Bronchial epithelial cell (primary cell): ENCODE results near the gene VRK2. TPM values are rescaled to one million over a fixed set of nuclear protein-coding genes. Genes with fewer than 3 reads are reported as not detected.
"Not testable (repeated sequence)": the region's sequence is repeated elsewhere in the genome, so short reads cannot be mapped to it uniquely, and the experiment has no call there.

Experiments
- DNase-seq: peaks from one replicate; pipeline ENCODE4 v3.0.0-alpha.2; 2010; ENCODE audit warnings: low read depth
- FAIRE-seq: peaks from 2 replicates; lab custom pipeline; 2011; peaks lifted over from hg19 to GRCh38; lab: Jason Lieb, UNC
- H3K27me3 ChIP-seq: 2 replicates; pipeline ENCODE4 v1.5.1; 2011; ENCODE audit warnings: low read length; ENCODE audit not compliant: control insufficient read depth, insufficient read depth
- H3K36me3 ChIP-seq: 2 replicates; pipeline ENCODE4 v1.5.1; 2011; ENCODE audit warnings: low read length; ENCODE audit not compliant: control insufficient read depth, insufficient read depth
- H3K4me3 ChIP-seq: 2 replicates; pipeline ENCODE4 v1.5.1; 2011; ENCODE audit warnings: mild to moderate bottlenecking, low read depth, low read length, control low read depth
- total RNA-seq: library from RNA; depleted of rRNA; stranded (reverse); fragments of >200 nt; gene quantifications from 2 replicates; pipeline ENCODE4 v1.2.1, GENCODE V29; 2014
- TF ChIP-seq, protein P1 (sequence below): IDR thresholded peaks from 2 replicates; pipeline ENCODE4 v1.5.1; 2011; ENCODE audit warnings: mild to moderate bottlenecking, moderate library complexity, low read length, control low read depth, inconsistent platforms; ENCODE audit not compliant: insufficient read depth, severe bottlenecking

VRK2 gene
- total RNA-seq, 1 donor from 2014 or later, result 67.7 TPM

DNA sequence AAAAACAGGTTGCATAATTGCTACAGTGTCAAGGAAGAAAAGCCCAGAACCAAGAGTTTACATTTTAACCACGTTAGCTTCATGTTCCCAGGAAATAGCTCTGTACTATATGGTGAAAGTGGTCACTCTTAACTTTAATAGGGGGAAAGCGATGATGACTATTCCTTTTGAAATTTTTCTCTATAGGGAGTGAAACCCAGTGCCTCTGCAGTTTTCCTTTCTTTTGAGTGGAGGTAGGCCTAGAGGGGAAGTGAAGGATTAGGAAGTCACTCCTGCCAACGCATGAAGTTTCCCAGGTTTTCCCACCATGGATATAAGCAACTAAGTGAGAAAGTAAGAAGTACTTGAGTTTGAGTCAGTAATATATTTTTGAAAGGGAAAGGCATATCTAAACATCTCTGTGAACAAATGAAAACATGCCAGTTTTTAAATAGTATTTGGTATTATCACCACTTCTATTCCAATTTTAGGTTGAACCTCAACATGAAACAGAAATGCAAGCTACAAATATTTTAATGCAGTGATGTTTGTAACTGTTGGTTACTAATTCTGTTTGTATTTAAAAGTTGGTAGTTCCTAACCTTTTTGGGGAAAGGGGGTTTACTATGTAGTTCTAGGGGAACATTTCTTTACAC is 91.9 kb downstream of the VRK2 start:
- FAIRE-seq, result no peak
- TF ChIP-seq, protein P1, sequence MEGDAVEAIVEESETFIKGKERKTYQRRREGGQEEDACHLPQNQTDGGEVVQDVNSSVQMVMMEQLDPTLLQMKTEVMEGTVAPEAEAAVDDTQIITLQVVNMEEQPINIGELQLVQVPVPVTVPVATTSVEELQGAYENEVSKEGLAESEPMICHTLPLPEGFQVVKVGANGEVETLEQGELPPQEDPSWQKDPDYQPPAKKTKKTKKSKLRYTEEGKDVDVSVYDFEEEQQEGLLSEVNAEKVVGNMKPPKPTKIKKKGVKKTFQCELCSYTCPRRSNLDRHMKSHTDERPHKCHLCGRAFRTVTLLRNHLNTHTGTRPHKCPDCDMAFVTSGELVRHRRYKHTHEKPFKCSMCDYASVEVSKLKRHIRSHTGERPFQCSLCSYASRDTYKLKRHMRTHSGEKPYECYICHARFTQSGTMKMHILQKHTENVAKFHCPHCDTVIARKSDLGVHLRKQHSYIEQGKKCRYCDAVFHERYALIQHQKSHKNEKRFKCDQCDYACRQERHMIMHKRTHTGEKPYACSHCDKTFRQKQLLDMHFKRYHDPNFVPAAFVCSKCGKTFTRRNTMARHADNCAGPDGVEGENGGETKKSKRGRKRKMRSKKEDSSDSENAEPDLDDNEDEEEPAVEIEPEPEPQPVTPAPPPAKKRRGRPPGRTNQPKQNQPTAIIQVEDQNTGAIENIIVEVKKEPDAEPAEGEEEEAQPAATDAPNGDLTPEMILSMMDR, result no peak
- no peak for DNase-seq
- peaks cover 2% of the 10 kb centered on the region for H3K36me3 ChIP-seq
- no peak overlapping the region for H3K4me3 ChIP-seq
- H3K27me3 ChIP-seq, result no peaks in the 10 kb centered on the region

DNA sequence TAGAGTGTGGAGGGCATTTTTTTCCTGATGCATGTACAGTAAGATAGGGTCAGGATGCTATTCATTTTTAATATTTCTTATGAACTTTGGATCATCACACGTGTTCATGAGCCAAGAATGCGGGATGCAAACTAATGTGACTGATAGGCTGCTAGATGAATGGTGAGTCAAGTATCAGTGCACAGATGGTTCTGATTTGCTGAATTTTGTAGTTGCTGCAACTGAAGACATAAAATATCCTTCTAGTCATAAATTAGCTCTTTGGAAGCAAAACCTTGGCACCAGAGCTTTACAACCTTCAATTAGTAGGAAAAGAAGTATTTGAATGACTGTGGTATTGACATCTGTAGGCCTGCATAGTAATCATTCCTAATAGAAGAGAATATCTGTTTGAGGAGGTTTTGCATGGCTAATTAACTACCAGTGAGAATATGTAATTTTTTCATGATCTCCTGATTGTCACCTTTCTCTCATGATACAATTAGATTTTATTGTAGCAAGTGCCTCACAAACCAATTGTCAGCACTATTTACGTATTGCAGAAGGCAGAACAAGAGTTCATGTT is 94.0 kb downstream of the VRK2 start:
- no peak overlapping the region for H3K4me3 ChIP-seq
- TF ChIP-seq, protein P1, result no peak
- DNase-seq (no peak), FAIRE-seq (no peak)
- no peaks in the 10 kb centered on the region for H3K27me3 ChIP-seq
- H3K36me3 ChIP-seq, result peaks cover 2% of the 10 kb centered on the region

DNA sequence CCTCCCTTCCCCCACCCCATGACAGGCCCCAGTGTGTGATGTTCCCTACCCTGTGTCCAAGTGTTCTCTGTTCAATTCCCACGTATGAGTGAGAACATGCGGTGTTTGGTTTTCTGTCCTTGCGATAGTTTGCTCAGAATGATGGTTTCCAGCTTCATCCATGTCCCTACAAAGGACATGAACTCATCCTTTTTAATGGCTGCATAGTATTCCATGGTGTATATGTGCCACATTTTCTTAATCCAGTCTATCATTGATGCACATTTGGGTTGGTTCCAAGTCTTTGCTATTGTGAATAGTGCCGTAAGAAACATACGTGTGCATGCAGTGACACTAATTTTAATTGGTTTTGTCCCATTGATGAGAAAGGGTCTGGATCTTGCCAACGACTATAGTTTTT is 99.2 kb downstream of the VRK2 start:
- not testable (repeated sequence) for H3K4me3 ChIP-seq, DNase-seq, H3K27me3 ChIP-seq, H3K36me3 ChIP-seq, FAIRE-seq

DNA sequence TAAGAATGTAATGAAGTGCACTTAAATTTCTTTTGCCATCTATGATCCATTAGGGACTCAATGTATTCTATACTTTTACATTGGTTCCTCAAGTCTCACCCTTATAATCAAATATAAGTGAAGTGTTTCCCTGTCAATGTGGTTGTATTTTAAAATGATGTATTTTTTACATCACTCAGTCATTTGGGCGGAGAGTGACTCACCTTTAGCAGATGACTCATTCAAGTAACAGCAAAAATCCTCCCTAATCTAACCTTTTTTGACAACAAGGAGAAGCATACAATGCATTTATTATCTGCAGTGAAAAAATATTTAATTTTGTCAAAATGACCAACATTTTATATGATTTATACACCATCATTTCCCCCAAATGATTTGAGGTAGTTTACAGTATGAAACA is 100.1 kb downstream of the VRK2 start:
- DNase-seq (peak; percentile 77), FAIRE-seq (no peak)
- Histone ChIP-seq H3K4me3 (no peak overlapping the region), H3K36me3 (peaks cover 2% of the 10 kb centered on the region), H3K27me3 (no peaks in the 10 kb centered on the region)
- TF ChIP-seq, protein P1, result no peak

DNA sequence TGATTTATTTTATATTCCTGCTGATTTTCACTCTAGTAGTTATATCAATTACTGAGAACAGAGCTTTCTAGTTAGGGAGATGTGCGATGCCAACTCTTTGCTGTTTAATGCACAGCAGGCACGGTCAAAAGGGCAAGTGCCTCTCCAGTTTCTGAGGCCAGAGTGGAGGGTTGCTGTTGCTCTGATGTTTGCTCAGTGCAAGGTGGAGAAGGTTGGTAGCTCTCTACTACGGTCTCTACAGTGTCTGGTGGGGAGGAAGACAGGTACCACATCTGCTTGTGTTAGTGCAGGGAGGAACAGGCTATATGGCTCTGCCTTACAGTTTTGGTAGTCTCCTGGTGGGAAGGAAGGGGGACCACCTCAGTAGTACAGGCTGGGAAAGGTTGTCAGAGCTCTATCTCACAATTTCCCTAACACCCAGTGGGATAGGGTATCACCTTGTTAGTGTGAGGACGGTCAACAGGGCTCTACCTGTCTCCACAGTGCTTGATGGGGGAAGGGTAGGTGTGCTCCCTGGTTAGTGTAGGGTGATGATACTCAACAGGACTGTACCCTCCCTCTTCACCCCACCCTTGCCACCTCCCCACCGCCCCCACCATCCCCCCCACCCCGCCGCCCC is 108.7 kb downstream of the VRK2 start:
- no peak for DNase-seq
- no peak for FAIRE-seq
- Histone ChIP-seq H3K4me3 (no peak overlapping the region), H3K27me3 (no peaks in the 10 kb centered on the region), H3K36me3 (peaks cover 4% of the 10 kb centered on the region)
- TF ChIP-seq, protein P1, result no peak

DNA sequence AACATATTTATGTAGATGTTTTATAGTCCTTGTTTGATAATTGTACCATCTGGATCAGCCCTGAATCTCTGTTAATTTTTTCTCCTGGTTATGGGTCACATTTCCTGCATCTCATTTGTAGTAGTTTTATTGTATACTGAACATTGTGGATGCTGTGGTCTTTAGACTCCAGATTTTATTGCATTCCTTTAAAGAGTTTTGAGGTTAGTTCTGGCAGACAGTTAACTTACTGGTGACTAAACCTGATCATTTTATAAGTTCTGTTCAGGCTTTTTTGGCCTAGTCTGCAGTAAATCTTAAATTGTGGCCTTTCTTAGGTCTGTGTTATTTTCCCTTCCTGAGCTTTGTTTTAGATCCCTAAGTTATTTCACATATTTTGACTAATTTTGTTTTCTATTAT is 110.2 kb downstream of the VRK2 start:
- Histone ChIP-seq H3K4me3 (no peak overlapping the region), H3K36me3 (peaks cover 6% of the 10 kb centered on the region), H3K27me3 (no peaks in the 10 kb centered on the region)
- FAIRE-seq, result no peak
- no peak for DNase-seq
- TF ChIP-seq, protein P1, result no peak
